GM03348 (cell line): ENCODE data around the gene STX8.
"Not testable (repeated sequence)": the region's sequence is repeated elsewhere in the genome, so short reads cannot be mapped to it uniquely, and the experiment has no call there.

Source experiments
- DNase-seq: peaks from one replicate; pipeline ENCODE4 v3.0.0; 2012; ENCODE audit warnings: low spot score

Gene STX8

DNA sequence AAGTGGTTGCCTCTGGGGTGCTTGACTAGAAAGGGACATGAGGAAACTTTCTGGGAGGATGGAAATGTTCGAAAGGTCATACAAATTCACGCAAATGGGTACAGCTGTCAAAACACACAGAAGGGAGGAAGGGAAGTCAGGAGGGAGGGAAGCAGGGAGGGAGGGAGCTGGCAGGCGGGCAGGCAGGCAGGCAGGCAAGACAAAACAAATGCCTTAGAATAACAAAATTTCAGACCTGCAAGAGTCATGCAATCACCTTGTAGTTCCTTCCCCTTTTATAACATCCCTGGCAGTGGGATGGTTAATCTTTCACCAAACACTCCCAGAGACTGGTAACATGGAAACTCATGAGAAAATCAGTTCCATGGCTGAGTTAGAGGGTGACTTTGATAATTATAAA is 189.2 kb downstream of the STX8 start:
- DNase-seq, result no peak

DNA sequence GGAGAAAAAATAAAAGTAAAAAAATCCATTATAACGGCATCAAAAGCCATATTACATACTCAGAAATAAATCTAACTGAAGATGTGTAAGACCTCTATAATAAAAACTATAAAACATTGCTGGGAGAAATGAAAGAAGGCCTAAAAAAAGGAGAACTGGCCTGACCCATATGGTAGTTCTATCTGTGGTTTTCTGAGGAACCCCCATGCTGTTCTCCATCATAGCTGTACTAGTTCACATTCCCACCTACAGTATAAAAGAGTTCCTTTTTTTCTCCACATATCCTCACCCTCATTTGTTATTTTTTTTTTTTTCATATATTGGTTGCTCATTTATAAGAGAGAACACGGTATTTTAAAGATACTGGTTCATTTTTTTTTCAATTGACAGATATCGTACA is 191.8 kb downstream of the STX8 start:
- DNase-seq, result no peak

- no peak for DNase-seq
Observed at GRCh38 chr17:9382626-9383025, 193.0 kb downstream of the STX8 start.

- no peak for DNase-seq
Observed at GRCh38 chr17:9381068-9381467, 194.6 kb downstream of the STX8 start.

GRCh38 chr17:9380361-9380760 is 195.3 kb downstream of the STX8 start:
- DNase-seq, result no peak

GRCh38 chr17:9376177-9376576 is 199.4 kb downstream of the STX8 start:
- not testable (repeated sequence) for DNase-seq

GRCh38 chr17:9371019-9371418 is 204.6 kb downstream of the STX8 start:
- peak; percentile 65 for DNase-seq

GRCh38 chr17:9370467-9370866 is 205.2 kb downstream of the STX8 start:
- peak; percentile 21 for DNase-seq

GRCh38 chr17:9368631-9369030 is 207.0 kb downstream of the STX8 start:
- DNase-seq, result no peak

DNA sequence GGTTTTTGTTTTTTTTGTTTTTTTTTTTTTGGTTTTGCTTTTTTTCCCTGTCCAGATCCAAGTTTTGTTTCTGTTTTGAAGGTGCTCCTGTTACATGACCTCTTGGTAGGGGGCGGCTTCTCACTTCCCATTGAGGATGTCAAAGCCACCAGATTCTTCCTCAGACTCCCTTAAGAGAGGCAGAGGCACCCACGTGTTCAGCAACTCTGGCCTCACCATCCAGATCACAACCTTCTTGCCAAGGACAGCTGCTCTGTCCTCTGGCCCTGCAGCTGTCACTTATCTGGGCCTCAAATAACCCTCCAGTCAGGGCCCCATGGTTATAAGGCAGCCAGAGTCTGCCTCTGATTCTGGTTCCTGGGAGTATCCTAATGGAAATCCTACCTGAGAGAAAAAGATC is 208.5 kb downstream of the STX8 start:
- no peak for DNase-seq

GRCh38 chr17:9364837-9365430 is 210.7 kb downstream of the STX8 start:
- DNase-seq, result no peak

DNA sequence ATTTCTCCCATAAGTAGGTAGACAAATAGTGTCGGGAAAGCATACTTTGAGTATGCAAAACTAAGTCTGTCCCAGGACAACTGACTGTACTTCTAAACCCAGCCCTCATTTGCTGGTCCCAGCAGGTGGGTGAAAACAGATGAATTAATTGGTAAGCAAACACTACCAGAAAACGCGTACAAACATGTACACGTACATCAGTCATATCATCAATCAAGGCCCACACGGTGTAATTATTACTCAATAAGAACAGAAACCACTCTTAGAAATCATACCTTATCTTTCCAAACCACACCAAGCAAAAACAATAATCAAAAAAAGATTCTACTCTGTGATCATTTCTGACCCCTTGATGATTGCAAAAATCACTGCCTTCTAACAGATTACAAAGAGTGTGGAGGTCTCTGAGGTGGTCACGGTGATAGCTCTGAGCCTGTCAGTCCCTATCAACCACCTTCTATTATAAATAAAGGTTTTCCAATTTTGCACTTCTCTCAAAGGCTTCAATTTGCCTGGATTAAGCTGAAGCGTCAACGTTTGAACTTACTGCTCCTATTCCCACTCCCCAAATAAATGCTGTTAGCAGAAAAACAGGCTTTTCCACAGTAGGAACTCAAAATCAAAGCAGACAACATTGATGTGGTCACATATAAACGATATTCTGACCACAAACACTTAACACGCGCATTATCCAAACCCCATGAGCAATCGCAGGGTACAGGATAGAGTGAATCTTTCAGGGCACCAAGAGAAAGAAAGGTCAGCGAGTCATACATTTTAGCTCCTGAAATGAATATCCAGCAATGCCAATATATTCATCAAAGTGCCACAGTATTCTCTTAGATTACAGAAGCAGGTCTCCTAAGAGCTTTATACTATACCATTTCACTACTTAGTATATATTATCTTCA is 211.9 kb downstream of the STX8 start:
- DNase-seq, result no peak

- peak; percentile 81 for DNase-seq
Observed at GRCh38 chr17:9361188-9361955, 214.2 kb downstream of the STX8 start.

DNA sequence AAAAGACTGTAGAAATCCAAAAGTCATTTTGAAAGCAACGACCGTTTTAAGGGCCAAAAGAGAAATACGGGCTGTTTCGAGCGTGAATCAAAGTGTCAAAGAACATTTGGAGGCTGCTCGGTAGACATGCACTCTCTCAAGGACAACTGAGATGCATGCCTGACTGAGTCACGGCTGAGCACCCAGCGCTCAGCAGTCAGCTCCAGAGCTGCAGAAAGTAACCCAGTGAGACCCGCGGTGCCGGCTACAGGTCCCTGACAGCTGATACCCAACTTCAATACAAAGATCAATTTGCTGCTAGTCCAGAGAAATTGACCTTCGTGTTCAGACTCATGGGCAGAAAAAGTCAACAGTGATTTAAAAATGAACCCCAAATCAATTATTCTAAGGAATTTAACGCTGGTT is 214.9 kb downstream of the STX8 start:
- DNase-seq, result peak; percentile 85

DNA sequence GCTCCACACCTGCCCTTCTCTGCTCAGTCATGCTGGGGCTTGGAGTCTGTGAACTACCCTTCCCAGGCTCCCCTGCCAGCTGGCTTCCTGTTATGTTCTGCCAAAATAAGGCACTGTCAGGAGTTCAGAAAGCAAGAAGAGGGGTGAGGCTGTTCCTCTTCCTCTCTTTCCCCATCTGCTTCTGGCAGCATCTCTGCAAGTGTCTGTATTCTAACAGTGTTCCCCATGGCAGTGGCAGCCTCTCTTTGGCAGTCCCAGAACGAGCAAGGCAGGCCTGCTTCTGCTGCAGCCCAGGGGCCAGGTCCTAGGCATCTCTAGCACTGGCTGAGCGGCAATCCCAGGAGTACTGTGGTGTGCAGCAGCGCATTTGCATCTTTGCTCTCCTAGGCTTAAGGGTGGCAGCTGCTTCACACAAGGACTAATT is 219.1 kb downstream of the STX8 start:
- DNase-seq, result no peak

DNA sequence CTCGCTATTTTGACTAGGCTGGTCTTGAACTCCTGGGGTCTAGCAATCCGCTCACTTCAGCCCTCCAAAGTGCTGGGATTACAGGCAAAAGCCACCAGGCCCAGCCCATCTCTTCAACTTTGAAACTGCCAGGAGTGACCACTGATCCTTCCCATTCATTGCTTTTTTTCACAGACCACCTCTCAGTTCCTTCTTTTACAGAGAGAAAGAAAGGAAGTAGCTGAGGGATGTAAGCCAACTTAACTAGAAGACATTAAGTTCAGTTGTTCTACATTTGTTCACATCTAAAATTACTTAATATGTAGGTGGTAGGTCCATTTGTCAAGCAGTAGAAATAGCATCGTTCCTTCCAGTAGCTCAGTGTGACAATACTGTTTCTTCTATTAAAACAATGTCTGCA is 219.8 kb downstream of the STX8 start:
- DNase-seq, result no peak

GRCh38 chr17:9355231-9355630 is 220.4 kb downstream of the STX8 start:
- not testable (repeated sequence) for DNase-seq

- peak; percentile 93 for DNase-seq
Observed at GRCh38 chr17:9350080-9350479, 225.5 kb downstream of the STX8 start.

- DNase-seq, result peak; percentile 56
Observed at GRCh38 chr17:9346296-9346926, 229.2 kb downstream of the STX8 start.

- DNase-seq, result peak; percentile 35
Observed at GRCh38 chr17:9343516-9343915, 232.1 kb downstream of the STX8 start.

DNA sequence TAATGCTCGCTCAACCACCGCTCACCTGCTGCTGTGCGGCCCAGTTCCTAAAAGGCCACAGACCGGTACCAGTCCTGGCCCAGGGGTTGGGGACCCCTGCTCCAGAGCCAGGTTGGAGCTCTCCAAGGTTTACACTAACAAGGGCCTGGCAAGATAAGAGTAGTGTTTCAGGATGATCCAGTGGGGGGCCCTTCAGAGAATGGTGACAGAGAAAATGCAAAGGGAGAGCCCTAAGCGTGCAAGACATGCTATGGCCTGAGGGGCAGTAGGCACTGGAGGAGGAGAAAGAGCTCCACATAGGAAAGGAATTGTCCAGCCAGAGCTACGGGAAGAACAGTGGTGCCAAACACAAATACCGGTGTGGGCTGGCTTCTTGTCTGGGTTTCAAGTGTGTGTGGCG is 233.4 kb downstream of the STX8 start:
- DNase-seq, result no peak

GRCh38 chr17:9339958-9340357 is 235.7 kb downstream of the STX8 start:
- DNase-seq, result no peak
